HEK293T (cell line): ENCODE measurements around the gene ELK1.

ENCODE experiments used
- ELF4 ChIP-seq: fragments of 450-650 bp; IDR thresholded peaks from 2 replicates; pipeline ENCODE4 v1.6.1; 2017; ENCODE audit warnings: antibody characterized with exemption
- FOXK2 ChIP-seq: fragments of 450-650 bp; IDR thresholded peaks from 2 replicates; pipeline ENCODE4 v1.6.1; 2016; ENCODE audit warnings: mild to moderate bottlenecking
- FOXM1 ChIP-seq: fragments of 450-650 bp; IDR thresholded peaks from 2 replicates; pipeline ENCODE4 v1.6.1; 2017; ENCODE audit warnings: mild to moderate bottlenecking, borderline replicate concordance
- LEF1 ChIP-seq: fragments of 450-650 bp; IDR thresholded peaks from 2 replicates; pipeline ENCODE4 v1.6.1; 2017; ENCODE audit warnings: mild to moderate bottlenecking, borderline replicate concordance
- SP1 ChIP-seq: fragments of 450-650 bp; IDR thresholded peaks from 2 replicates; pipeline ENCODE4 v1.6.1; 2017
- SUZ12 ChIP-seq: fragments of 450-650 bp; IDR thresholded peaks from 2 replicates; pipeline ENCODE4 v1.6.1; 2016; ENCODE audit warnings: mild to moderate bottlenecking
- TARDBP ChIP-seq: fragments of 450-650 bp; IDR thresholded peaks from 2 replicates; pipeline ENCODE4 v1.6.1; 2016
- TF ChIP-seq, protein P1 (sequence below): fragments of 450-650 bp; IDR thresholded peaks from 2 replicates; pipeline ENCODE4 v1.6.1; 2016

DNA sequence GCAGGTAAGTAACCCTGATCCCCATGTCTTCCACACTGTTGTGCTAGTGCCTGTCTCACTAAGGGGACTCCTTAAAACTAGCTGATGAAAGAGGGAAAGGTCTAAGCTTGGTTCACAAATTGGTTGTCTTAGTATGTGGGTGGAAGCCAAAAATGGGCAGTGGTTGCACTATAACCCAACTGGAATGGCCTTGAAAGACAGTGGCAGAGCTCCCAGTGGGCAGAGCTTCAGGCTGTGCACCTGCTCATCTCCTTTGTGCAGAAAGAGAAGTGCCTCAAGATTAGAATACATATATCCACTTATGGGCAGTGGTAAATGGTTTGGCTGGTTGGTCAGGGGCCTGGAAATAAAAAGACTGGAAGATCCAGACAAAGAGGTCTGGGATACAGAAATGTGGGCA is 37.9 kb downstream of the ELK1 start:
- TF ChIP-seq SP1 (no peak), TARDBP (no peak), ELF4 (no peak), FOXK2 (no peak), FOXM1 (no peak), SUZ12 (no peak), LEF1 (no peak)
- TF ChIP-seq, protein P1, sequence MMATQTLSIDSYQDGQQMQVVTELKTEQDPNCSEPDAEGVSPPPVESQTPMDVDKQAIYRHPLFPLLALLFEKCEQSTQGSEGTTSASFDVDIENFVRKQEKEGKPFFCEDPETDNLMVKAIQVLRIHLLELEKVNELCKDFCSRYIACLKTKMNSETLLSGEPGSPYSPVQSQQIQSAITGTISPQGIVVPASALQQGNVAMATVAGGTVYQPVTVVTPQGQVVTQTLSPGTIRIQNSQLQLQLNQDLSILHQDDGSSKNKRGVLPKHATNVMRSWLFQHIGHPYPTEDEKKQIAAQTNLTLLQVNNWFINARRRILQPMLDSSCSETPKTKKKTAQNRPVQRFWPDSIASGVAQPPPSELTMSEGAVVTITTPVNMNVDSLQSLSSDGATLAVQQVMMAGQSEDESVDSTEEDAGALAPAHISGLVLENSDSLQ = no peak
